VCaP (cell line): ENCODE data around the gene RTN3.

Experiments
- H3K27ac ChIP-seq: fragments of 450-650 bp; 2 replicates; pipeline ENCODE4 v1.5.1; 2017
- CTCF ChIP-seq: fragments of 450-650 bp; conservative IDR thresholded peaks from 2 replicates; pipeline ENCODE4 v1.5.1; 2017; ENCODE audit warnings: mild to moderate bottlenecking, moderate library complexity

The RTN3 gene

GRCh38 chr11:63660972-63661371, 20.3 kb upstream of the RTN3 start:
- no peak overlapping the region for H3K27ac ChIP-seq
- no peak for TF ChIP-seq CTCF

GRCh38 chr11:63663809-63664208, 17.5 kb upstream of the RTN3 start:
- no peak for TF ChIP-seq CTCF
- H3K27ac ChIP-seq, result no peak overlapping the region

GRCh38 chr11:63666874-63667273, 14.4 kb upstream of the RTN3 start:
- no peak for TF ChIP-seq CTCF
- H3K27ac ChIP-seq, result no peak overlapping the region

- TF ChIP-seq CTCF, result no peak
- H3K27ac ChIP-seq, result no peak overlapping the region
These were observed 13.1 kb upstream of the RTN3 start for GRCh38 chr11:63667995-63668795.

GRCh38 chr11:63670096-63670432, 11.2 kb upstream of the RTN3 start:
- peak overlapping the region; percentile 98 for H3K27ac ChIP-seq
- no peak for TF ChIP-seq CTCF

GRCh38 chr11:63670433-63671321, 10.6 kb upstream of the RTN3 start:
- TF ChIP-seq CTCF, result peak; percentile 100
- H3K27ac ChIP-seq, result peak overlapping the region; percentile 98

- TF ChIP-seq CTCF, result no peak
- H3K27ac ChIP-seq, result peak within 1 kb of the TSS; percentile 98
These were observed 9.8 kb upstream of the RTN3 start, which contains the start of gene ATL3 for GRCh38 chr11:63671322-63672155. Gene ATL3 (minus strand): TSS chr11:63671376. CDS start chr11:63671335, 41 bp downstream.
